Ramos (cell line): Measurements from ENCODE around the gene NACC2.
"Not testable (repeated sequence)": the region's sequence is repeated elsewhere in the genome, so short reads cannot be mapped to it uniquely, and the experiment has no call there.

Source experiments
- in situ Hi-C: fragments of 300-500 bp; cut with MboI; formaldehyde crosslinking; loops from one replicate; pipeline ENCODE4 v1.14.3; 2022; ENCODE audit warnings: low sequenced_read_pairs; ENCODE audit not compliant: unreplicated experiment

The NACC2 gene

DNA sequence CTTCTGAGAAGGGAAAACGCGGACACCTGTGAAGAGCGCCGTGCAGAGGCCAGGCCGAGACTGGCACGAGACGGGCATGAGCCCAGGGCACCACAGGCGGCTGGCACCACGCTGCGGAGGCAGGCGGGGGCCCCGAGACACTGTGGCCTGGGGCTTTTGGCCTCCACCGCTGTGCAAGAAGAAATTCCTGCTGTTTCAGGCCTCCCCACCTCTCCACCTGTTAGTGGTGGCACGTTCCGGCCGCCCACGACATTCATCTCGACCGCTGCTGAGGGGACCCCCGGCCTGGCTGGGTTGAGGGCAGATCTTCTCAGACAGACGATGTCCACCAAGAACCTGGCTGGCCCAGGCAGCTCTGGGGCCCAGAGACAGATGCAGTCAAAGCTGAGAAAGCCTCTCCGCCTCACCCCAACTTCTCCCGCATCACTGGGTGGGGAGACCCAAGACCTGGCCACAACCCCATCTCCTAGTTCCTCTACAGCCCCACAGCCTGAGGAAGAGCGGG is 11.5 kb downstream of the NACC2 start:
- in situ Hi-C loops = no loop called here

DNA sequence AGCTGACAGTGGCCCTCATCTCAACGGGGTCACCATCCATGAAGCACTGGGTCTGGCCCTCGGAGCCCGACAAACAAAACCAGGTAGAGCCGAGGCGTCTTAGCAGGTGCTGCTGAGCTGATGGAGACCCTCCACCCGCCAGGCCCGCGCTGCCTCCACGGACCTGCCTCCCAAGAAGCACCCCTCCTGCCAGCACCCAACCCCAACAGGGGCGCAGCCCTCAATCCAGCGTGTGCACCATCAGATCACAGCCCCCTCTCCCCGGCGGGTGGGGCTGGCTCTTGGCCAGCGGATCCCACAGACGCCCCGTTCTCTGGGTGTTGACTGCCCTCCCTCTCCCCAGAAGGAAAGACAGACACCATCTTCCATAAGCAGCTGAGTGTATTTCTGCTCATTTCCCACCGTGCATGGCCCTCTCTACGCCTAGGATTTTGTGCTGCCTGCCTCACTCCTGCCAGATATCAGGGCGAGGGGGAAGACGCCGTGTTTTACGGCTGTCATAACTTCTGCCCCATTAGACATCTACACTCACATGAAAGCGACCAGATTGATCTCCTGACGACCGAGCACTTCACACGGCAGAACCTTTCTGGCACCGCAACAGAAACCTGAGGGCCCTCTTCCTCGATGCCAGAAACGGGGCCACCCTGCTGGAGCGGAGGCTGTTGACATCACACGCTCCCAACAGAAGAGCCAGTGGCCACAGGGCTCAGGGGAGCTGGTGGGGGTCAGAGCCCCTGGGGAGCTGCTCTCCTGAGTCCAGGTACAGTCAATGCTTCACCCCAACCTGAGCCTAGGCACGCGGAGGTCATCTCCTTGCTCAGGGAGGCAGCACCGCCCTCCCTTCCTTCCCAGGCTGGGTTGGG is 12.4 kb downstream of the NACC2 start:
- in situ Hi-C loops = no loop called here

DNA sequence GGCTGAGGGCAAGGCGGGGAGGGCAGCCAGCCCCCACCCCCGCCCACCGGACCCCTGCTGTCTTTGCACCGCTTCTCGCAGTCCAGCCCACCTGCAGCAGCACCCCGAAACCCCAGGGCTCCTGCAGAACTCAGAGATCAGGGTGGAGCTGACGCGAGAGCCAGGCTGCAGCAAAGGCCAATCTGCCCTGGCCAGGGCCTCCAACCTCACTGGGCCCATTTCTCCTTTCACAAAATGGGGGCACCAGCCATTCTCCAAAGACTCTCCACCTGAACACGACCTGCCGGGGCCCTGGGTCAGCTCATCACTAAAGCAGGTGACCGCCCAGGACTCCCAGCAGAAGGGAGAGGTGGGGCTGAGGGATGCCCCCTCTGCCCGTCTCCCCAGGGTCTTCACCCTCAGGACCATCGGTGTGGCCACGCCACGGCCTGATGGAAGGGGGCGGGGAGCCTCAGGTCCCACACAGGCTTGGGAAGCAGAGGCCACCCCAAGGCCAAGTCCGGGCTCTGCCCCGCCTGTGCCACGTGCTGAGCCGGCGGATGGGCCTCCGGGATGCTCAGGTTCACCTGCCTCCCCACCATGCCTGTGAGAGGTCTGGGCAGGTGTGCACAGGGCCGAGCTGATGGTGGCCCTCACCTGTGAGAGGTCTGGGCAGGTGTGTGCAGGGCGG is 13.1 kb downstream of the NACC2 start:
- in situ Hi-C loops = no loop called here

DNA sequence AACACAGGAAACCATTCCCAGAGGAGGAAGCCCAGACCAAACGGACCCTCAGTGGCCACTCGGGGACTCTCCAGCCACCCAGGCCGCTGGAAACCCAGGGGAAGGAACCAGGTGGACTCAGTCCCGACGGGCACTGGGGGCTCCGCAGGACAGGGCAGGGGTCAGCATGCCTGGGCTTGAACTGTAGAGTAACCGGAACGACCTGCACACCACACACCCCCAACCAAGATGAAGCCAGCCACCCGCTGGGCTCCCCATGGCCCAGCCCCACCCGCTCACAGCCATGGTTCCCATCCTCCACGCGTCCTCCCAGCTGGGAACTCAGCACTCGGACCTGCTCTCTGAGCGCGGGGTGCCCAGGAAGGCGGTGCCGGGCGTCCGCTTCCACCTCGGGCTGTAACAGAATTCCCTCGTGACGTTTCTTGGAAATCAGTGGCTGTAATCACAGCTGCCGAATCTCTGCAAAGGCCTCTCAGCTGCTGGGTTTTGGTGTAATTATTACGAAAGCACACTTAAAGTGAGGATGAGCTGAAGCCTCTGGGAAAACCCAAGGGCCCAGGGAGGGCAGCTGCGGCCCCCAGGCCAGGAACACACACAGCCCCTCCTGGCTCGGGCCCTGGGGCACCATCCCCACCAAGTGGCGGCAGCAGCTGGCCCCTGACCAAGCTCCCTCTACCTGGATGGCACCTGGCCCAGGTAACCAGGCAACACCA is 13.8 kb downstream of the NACC2 start:
- in situ Hi-C loops = no loop called here

DNA sequence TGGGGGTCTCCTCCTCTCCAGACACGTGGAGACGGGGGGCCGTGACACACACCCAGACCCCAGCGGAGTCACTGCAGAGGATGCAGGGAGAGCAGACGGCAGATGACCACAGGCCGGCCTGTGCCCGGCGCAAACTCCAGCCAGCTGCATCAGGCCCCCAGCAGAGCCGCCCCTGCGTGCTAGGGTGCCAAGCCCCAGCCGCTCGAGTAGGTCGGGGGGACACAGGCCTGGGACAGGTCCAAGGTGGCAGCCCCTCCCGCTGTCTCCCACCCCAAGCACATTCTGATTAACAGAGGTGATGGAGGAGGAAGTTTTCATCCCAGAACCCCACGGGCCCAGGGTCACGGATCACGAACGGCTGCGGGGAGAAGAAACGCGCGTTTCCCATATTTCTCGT is 14.4 kb downstream of the NACC2 start:
- in situ Hi-C loops = no loop called here

DNA sequence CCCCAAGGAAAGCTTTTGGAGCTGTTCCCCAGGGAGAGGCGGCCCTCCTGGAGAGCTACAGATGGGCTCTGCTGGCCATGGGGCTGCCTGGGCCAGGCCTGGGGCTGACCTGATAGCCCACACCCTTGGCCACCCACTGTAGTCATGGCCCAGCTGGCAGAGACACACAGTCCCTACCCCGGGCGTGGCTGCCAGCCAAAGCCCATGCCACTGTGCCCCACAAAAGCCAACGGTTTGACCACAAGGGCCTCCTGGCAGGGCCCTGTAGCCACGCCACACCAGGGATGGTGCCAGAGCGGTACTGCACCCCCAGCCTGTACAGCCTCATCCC is 15.2 kb downstream of the NACC2 start:
- in situ Hi-C loops = no loop called here

DNA sequence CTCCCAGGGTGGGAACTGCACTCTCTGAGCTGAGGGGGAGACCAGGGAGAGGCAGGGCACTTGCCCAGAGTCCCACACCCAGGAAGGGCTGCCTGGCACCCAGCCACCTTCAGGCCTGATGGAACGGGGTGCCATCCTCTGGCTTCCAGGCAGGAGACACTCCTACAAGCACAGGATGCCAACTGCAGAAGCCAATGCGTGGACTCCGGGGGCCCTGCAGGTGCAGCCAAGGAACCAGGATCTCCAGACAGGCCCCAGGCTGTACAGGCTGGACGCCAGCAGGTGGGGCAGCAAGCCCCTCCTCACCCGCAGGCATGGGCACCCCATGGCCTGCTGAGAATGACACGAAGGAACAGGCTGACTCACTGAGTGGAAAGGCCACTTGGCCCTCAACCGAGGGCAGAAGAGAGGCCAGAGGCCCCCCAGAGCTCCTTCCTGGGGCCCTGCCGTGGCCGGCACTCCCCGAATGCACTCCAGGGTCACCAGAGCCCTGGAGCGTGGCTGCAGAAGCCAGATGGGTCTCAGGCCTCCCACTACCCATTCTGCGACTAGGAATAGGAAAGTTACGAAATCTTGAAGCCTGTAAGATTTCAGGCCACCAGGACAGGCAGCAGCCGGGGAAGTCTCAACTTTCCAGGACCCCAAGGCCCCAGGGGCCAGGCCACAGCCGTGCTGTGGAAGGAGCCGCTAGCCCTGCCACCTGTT is 15.7 kb downstream of the NACC2 start:
- in situ Hi-C loops = no loop called here

DNA sequence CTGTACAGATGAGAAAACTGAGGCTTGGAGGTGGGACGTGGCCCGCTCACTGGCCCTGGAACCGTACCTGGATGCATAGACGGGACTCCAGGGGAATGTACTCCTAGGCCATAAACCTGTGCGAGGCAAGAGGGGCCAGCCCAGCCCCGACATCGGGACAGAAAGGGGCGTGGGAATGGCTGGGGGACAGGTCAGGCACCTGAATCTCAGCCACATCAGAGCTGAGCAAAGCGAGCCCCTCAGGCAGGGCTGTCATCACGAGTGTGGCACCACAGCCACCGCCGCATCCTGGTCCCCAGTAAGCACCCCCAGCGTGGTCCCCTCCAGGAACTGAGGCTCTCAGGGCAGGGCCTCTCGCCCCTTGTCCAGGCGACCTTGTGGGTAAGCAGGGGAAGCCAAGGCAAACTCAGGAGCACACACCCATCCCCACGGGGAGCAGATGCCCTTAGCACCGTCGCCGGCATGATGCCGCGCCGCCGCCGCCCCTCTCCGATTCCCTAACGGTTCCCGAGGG is 16.5 kb downstream of the NACC2 start:
- in situ Hi-C loops = no loop called here

DNA sequence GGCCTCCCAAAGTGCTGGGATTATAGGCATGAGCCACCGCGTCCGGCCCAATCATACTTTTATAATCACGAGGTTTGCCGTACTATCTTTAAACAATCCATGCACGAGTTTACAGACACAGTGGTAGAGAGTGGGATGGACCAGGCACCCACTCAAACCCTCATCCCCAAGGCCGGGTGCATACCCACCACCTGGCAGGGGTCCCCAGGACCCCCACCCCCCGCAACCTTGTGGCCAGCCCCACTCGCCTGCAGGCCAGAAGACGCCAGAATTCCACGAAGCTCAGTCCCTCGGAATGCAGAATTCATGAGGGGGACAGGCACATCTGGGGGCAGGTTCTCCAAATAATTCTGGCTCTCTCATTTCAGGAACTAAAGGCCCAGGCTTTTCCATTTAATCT is 17.1 kb downstream of the NACC2 start:
- in situ Hi-C loops = no loop called here

DNA sequence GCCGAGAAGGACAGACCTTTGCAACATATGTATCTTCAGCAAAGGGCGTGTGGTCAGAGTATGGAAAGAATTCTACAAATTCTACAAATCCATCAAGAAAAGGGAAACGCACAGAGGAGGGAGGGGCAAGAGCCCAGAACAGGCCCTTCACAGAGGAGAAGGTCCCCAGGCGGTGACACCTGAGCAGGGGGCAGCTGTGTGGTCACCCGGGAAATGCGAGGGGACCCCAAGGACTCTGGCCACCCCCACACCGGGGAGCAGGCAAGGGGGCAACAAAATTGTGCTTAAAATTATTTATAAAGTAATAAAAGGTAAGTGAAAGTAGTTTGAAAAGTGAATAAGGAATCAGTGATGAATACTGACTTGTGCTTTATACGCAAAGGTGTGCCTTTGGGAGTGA is 17.6 kb downstream of the NACC2 start:
- in situ Hi-C loops = no loop called here

DNA sequence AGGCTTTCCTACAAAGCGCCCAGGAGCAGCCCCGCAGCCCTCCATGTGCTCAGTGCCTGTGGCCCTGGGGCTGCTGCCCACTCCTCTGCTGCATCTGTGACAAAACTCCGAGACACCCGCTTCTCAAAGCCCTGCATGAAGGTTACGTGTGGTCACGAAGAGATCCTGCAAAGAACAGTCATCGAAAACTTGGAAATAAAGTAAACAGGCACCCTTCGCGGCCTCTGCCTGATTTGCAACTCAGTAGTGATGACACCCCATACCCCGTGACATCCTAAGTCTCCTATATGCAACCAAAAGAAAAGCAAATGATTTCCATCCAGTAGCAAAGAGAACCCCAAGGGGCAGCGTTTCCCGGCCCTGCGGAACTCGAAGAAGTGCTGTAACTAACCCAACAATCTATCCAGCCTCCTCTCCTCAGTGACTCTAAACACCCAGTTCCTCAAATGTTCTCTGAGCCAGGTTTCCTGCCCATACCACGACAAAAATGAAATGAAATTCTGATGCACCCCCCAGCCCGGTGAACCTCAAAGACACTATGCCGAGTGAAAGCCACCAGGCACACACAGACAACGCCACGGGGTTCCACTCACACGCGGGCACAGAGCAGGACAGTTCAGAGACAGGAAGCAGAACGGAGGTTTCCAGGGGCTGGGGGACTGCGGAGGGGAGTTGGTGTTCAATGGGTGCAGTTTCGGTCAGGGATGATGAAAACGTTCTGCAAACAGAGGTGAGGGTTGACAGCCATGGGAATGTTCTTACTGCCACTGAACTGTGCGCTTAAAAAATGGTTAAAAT is 19.0 kb downstream of the NACC2 start:
- in situ Hi-C loops = no loop called here

DNA sequence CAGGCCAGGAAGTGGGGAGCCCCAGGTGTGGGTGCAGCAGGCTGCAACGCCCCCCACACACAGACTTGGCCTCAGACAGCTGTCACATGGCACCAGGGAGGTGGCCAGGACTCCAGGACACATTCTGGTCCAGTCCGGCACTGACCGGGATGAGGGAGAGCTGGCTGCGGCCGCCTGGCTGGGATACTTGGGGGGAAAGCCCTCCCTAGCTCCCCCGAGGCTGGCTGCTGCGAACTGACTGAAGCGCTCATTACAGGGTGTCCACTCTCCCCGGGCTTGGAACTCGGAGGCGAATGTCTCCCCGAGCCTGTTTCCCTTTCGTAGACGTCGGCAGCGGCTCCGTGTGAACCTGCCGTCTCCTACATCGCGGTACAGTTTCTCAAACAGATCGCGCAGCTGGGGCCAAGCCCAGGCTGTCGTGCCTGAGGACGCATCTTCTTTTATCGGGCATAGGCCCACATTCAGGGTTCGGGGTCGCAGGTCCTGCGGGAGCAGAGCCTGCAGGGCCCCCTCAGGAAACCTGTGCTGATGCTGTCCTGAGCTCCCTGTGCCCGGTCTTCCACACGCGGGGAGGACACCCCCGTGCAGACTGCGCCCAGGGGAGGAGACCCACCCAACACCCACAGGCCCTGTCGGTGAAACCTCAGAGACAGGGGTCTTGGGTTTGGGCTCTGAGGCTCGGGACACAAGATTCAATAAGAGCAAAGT is 19.8 kb downstream of the NACC2 start:
- in situ Hi-C loops = no loop called here

DNA sequence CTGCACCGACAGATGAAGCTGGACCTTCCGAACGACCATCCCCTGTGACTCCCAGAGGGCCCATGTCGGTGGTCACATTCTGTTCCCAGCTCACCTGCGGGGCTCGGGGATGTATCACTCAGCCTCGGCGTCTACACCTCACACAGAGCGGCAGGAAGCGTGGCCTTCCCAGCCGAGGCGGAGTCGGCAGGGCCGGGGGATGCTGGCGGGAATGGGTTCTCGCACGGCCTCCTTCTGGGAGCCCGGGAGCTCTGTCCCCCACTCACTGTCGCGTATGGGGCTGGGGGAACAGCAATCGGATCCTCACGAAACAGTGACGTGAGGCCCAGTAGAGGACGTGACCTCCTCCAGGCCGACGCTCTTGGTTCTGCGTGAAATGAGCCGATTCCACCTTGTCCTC is 20.4 kb downstream of the NACC2 start:
- in situ Hi-C loops = no loop called here

DNA sequence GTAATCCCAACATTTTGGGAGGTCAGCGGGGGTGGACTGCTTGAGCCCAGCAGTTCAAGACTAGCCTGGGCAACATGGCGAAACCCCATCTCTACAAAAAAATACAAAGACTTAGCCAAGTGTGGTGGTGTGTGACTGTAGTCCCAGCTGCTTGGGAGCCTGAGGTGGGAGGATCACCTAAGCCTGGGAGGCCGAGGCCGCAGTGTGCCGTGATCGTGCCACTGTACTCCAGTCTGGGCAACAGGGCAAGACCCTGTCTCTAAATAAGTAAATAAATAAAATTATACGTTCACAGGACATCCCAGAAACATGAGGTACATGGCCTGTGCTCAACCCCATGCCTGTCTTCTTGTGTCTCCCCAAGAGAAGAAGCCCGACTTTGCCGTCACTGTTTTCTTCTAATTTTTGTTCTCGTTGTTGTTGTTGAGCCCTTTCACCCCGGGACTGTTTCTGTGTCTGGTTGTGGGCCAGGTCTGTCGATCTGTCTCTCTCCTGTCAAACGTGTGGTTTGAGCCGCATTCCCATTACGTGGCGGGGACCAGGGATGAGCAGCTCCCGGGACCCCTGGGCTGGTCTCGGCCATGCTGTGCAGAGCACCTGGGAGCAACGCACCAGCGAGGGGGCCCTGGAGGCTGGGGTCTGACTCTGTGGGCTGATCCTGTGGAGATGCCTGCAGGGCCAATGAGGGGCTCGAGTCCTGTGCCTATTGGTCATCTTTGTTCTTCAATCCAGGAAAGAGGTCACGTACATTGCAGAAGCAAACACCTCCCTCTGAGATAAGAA is 32.2 kb downstream of the NACC2 start:
- in situ Hi-C loops = no loop called here

DNA sequence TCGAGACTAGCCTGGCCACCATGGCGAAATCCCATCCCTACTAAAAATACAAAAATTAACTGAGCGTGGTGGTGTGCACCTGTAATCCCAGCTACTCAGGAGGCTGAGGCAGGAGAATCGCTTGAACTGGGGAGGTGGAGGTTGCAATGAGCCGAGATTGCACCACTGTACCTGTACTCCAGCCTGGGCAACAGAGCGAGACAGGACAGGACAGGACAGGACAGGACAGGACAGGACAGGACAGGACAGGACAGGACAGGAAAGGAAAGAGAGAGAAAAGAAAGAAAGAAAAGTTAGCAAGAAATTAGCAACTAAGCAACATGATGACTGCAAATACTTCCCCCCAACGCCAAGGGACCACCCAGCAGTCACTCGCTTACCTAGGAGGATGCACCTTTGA is 33.2 kb downstream of the NACC2 start:
- in situ Hi-C loops = not testable (repeated sequence)

DNA sequence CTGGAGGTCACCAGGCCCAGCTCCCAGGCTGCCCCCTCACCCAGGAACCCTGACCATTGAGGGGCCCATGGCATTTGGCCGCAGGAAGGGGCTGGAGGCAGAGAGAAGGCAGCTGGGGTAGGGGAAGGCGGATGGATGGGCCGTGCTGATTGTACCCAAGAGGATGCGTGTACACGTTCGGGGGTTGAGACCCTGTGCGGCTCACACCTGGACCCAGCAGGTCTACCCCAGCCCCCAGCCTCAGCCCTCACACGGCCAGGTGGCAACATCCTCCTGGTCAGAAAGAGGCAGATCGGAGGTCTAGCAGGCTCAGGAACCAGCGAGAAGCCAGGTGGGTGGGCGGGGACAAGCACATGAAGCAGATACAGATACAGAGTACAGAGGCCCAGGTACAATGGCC is 33.7 kb downstream of the NACC2 start:
- in situ Hi-C loops = no loop called here

DNA sequence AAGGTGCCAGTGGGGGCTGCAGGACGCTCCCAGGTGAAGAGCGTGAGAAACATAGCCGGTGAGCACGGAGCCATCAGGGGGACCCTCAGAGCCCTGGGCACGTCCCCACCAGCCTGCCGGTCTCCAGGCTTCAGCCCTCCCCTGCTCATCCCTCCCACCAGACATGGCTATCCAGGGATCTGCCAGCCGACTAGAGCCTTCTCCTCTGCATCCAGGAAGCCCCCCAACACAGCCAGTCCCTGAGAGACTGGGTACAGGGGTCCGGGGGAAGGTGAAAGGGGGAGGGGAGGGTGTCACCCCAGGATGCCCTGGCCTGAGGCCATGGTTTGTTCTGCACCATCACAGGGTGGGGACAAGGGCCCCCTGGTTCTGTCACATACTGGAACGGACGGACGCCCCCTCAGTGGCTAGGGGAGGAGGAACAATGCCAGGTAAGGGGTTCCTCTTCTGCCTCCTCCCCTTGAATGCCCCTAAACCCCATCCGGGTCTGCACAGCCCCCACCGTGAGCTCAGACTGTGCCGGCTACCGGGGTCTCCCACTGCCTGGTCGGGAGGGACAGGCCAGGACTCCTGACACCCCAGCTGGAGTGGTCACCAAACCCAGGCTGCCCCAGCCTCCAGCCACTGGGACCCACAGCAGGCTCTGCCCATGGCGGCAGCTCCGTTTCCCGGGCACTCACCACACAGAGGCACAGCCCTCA is 34.3 kb downstream of the NACC2 start:
- in situ Hi-C loops = no loop called here
